ENCODE results near the gene NT5DC2.

Gene NT5DC2

DNA sequence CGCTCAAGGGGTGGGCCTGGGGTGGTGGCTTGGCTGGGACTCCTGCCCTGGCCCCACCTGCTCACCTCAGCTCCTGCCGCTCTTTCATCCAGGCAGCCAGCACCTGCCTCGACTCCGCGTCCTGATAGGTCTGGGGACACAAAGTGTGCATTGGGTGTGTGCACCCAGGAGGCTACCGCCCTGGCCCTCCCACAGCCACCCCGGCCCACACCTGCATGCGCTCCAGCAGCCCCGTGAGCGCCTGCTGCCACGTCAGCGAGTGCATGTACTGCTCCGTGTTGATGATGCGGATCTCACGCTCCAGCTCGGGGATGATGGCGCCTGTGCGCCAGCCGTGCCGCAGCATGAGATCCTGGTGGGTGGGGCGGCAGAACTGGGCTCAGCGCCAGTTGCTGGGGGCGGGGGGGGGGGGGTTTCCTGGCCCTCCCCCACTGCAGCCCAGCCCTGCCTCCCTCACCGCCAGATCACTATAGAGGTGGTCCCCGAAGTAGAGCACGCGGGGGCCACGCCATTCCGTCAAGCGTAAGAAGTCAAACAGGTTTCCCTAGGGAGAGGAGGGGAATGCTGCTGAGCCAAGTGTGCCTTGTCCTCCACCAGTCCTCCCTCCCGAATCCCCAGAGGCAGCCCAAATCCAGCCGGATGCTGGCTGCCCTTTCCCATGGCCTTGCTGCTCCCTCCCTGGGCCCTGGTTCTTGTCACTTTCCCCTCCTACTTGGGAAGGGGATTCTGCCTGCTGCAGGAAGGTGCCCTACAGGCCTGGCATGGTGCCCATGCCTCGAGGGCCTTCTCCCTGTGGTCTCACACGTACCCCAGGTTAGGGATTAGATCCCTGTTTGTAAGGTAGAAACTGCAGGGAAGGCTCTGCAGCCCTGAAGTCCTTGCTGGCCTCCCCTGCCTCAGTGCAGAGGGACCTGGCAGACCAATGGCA lies 8.6 kb downstream of the NT5DC2 start:
- no peak for DNase-seq

DNA sequence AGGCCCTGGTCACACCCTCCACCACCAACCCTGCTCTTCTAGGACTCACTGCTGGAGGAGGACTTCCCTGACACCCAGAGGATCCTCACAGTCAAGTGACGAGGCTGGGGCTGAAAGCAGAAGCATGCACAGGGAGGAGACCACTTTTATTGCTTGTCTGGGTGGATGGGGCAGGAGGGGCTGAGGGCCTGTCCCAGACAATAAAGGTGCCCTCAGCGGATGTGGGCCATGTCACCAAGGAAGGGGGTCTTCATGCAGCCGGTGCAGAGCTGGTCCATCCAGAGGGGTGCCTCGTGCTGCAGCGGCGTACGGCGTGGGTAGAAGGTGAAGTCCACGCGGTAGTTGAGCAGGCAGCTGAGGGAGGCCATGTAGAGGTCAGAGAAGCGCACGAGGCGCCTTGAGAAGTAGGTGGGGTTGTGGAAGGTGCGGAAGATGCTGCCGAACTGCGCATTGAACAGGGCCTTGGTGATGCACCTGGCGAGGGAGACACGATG lies 9.4 kb downstream of the NT5DC2 start:
- DNase-seq: no peak

DNA sequence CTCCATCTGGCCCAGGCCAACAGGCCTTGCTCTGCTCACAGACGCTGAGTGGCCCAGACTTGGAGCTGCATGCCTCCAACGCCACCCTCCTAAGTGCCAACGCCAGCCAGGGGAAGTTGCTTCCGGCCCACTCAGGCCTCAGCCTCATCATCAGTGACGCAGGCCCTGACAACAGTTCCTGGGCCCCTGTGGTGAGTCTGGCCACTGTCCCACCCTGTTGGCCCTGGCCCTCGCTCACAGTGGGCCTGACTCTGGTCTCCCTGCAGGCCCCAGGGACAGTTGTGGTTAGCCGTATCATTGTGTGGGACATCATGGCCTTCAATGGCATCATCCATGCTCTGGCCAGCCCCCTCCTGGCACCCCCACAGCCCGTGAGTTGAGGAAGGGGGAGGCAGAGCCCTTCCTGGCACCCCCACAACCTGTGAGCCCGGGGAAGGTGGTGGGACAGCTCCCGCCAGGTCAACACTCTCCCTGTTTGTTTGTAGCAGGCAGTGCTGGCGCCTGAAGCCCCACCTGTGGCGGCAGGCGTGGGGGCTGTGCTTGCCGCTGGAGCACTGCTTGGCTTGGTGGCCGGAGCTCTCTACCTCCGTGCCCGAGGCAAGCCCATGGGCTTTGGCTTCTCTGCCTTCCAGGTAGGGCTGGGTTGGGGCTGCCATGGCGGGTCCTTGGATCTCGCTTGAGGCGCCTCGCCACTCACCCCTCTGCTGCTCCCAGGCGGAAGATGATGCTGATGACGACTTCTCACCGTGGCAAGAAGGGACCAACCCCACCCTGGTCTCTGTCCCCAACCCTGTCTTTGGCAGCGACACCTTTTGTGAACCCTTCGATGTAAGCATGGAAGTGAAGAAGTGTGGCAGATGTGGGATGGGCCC lies 10.0 kb downstream of the NT5DC2 start:
- no peak for DNase-seq

DNA sequence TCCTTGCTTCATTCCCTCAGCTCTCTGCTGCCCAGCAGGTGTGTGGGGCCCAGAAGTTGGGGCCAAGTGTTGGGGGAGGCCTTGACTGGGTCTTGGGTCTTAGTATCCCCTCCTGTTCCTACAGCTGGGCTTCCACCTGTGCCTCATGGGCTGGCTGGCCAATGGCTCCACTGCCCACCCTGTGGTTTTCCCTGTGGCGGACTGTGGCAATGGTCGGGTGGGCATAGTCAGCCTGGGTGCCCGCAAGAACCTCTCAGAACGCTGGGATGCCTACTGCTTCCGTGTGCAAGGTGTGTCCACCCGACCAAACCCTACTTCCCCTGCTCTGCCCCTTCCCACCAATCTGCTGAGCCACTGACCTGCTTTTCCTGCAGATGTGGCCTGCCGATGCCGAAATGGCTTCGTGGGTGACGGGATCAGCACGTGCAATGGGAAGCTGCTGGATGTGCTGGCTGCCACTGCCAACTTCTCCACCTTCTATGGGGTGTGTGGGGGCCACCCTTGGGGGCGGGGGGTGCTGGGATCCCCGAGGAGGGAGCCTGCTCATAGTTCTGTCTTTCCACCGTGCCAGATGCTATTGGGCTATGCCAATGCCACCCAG lies 10.9 kb downstream of the NT5DC2 start:
- no peak for DNase-seq

DNA sequence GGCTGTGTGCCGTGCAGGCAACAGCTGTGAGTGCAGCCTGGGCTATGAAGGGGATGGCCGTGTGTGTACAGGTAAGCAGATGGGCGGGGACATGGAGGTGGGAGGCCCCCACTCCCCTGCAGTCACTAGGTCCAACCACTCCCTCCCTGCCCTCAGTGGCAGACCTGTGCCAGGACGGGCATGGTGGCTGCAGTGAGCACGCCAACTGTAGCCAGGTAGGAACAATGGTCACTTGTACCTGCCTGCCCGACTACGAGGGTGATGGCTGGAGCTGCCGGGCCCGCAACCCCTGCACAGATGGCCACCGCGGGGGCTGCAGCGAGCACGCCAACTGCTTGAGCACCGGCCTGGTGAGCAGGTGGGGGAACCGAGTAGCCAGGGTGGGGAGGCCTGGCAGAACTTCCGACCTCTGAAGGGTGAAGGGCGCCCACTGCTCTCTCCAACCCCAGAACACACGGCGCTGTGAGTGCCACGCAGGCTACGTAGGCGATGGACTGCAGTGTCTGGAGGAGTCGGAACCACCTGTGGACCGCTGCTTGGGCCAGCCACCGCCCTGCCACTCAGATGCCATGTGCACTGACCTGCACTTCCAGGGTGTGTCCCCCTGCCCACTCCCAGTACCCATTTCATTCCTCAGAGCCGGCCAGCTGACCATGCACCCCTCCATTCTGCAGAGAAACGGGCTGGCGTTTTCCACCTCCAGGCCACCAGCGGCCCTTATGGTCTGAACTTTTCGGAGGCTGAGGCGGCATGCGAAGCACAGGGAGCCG lies 11.6 kb downstream of the NT5DC2 start:
- no peak for DNase-seq

DNA sequence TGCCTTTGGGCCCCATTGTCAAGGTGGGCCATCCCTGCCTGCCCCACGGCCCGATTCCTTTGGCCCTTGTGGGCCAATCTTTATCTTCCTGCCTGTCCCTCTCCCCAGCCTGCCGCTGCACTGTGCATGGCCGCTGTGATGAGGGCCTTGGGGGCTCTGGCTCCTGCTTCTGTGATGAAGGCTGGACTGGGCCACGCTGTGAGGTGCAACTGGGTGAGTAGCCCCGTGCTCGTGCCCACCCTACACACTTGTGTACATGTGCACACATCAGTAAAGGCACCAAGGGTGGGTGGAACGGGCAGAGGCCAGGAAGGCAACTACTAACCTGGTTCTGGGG lies 12.2 kb downstream of the NT5DC2 start:
- DNase-seq: no peak

DNA sequence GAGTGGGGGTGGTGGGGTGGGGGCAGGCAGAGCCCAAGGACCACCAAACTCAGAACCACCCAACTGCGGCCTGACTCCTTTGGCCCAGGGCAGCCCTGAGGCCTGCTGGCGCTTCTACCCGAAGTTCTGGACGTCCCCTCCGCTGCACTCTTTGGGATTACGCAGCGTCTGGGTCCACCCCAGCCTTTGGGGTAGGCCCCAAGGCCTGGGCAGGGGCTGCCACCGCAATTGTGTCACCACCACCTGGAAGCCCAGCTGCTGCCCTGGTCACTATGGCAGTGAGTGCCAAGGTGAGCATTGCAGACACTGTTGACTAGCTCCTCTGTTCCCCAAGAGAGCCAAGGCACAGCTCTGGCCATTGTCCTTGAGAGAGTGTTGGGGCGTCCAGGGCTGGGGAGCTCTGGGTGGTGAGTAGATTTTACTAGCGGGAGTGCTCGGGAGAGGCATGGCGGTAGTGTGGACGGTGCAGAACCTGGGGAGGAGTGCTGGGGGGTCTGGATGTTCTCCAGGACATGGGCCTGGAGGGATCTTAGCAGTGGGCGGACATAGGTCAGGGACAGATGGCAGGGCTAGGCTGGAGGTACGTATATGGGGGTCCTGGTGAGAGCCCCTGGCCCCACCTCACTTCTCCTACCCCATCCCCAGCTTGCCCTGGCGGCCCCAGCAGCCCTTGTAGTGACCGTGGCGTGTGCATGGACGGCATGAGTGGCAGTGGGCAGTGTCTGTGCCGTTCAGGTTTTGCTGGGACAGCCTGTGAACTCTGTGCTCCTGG lies 12.8 kb downstream of the NT5DC2 start:
- DNase-seq: no peak

DNA sequence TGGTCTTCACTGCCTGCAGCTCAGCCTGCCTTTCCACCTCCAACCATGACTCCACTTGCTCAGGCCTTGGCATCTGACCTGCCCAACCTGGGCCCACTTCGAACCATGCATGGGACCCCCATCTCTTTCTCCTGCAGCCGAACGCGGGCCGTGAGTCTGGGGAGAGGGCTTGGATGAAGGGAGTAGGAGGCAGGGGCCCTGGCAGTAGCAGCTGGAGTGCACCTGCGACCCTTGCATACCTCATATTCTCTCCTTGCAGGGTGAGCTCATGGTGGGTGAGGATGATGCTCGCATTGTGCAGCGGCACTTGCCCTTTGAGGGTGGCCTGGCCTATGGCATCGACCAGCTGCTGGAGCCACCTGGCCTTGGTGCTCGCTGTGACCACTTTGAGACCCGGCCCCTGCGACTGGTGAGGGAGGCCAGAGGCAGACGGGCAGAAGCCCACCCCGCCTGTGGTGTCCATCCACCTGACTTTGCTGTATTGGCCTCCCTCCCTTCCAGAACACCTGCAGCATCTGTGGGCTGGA lies 13.5 kb downstream of the NT5DC2 start:
- no peak for DNase-seq

DNA sequence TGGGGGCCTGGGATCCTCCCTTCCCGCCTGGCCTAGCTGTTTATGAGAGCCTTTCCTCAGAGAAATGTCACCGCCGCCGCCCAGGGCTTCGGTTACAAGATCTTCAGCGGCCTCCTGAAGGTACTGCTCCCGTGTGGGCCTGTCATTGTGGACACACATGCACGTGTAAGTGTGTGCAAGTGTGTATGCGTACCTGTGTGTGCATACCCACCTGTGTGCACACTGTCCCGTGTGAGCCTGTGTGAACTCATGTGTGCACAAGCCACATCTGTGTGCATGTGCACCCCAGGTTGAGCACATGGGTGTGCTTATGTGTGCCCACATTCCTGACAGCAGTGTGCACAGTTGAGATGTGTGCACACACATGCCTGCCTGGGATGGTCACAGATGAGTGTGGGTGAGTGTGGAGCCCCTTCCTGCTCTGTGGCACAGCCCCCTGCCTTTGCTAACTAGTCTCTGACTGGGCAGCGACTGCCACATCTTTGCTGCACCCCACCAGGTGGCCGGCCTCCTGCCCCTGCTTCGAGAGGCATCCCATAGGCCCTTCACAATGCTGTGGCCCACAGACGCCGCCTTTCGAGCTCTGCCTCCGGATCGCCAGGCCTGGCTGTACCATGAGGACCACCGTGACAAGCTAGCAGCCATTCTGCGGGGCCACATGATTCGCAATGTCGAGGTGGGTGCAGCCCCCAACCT lies 14.1 kb downstream of the NT5DC2 start:
- no peak for DNase-seq

DNA sequence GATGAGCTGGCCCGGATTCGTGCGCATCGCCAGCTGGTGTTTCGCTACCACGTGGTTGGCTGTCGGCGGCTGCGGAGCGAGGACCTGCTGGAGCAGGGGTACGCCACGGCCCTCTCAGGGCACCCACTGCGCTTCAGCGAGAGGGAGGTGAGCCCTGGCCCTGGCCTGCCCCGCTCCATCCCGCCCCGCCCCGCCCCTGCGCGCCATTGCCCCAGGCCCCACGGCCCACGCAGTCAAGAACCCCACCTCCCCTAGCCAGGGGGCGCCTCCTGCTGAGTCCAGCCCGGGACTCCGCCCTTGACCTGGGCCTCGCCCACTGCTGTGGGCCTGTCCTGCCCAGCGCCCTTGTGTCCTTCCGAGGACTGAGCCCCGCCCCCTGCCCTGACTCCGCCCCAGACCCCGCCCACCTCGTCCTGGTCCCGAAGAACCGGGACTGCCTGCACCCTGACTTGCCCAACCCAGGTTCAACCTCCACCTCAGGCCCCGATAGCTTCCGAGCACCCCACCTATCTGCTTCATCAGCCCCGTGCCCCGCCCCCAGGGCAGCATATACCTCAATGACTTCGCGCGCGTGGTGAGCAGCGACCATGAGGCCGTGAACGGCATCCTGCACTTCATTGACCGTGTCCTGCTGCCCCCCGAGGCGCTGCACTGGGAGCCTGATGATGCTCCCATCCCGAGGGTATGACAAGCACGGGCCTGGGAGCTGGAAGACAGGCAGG lies 14.8 kb downstream of the NT5DC2 start:
- no peak for DNase-seq

DNA sequence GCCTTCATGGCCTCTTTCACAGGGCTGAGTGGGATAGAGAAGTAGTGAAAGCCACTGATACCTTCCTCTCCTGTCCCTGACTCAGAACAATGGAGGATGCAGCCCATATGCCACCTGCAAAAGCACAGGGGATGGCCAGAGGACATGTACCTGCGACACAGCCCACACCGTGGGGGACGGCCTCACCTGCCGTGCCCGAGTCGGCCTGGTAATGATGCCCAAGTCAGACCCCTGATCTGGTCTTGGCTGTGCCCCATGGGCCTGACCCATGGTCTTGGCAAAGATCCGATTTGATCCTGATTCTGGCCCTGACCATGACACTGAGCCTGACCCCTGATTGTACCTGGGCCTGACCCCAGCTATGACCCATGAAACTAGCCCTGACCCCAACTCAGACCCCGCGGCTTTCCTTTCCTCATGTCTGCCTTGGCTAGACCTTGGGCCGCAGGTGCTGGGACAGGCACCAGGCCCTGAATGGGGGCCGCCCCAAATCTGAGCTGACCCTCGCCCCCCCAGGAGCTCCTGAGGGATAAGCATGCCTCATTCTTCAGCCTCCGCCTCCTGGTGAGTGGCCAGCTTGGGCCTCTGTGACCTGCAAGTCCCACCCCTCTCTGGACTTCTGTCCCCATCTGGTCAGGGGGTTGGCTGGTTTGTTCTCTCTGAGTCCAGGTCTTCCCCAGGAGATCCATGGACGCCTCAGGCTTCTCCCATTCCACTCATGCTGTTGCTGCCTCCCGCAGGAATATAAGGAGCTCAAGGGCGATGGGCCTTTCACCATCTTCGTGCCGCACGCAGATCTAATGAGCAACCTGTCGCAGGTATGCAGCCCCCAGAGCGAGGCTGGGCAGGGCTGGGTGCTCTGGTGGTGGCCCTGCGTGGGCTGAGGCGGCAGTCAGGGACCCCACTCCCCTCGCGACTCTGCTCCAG lies 15.6 kb downstream of the NT5DC2 start:
- no peak for DNase-seq

DNA sequence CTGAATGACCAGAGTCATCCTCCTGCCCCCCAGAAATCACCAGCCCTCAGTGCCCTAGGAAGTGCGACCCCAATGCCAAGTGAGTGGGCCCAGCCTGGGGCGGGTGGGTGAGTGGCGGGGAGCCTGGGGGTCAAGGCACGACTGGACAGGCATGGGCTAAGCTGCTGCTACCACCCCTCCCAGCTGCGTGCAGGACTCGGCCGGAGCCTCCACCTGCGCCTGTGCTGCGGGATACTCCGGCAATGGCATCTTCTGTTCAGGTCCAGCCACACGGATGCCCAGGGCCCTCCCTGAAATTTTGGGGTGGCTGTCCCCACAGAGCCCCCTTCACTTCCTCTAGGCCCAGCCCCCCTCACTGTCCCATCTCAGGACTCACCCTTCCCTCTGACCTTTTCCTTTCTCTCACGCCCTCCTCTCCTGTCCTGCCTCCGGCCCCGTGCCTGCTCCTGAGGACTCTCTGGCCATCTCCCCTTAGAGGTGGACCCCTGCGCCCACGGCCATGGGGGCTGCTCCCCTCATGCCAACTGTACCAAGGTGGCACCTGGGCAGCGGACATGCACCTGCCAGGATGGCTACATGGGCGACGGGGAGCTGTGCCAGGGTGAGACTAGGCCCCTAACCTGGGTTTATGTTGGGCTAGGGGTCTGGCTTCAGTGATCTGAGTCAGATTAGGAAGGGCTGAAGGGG lies 17.0 kb downstream of the NT5DC2 start:
- no peak for DNase-seq

DNA sequence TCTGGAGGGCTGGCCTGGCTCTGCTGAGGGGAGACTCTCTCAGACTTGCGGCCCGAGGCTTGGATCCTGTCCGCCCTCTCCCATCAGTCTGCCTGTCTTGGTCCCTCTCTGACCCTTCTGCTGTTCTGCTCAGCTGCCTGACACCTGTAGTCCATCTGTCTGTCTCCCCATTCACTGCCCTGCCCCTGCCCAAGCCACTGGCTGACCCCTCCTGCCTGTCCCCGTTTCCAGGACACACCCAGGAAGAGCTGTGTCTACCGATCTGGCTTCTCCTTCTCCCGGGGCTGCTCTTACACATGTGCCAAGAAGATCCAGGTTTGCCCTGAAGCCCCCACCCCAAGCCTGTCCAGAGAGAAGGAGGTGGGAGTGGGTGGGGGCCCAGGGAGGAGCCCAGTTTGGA lies 18.5 kb downstream of the NT5DC2 start:
- DNase-seq: no peak

DNA sequence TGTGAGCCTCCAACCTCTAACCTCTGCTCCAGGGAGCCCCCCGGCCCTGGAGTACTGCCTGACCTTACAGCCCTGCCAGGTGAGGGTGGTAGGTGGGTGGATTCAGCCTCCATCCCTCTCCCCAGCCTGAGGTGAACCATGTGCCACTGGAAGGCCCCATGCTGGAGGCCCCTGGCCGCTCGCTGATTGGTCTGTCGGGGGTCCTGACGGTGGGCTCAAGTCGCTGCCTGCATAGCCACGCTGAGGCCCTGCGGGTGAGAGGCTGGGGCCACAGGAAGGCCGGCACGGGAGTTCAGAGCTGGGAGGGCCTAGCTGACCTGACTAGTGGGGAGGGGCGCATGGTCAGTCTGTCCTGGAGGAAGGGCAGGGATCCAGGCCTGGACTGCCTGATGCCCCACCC lies 19.1 kb downstream of the NT5DC2 start:
- DNase-seq: no peak

DNA sequence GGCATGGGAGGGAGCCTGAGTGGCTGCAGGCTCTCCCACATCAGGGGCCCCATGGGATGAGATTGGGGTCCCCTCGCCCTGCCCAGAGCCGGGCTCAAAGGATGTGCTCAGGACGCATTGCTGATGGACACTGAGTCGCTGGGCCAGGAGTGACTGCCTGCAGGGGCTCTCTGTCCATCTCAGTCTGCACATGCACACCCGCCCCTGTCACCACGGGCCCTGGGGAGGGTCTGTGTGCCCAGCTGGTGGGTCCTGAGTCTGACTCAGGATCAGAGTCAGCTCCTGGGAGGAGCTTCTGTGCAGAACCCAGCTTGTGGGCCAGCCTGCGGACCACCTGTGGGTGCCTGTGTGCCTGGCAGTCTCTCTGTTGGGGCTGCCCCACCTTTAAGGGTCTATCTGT lies 20.4 kb downstream of the NT5DC2 start:
- DNase-seq: no peak

DNA sequence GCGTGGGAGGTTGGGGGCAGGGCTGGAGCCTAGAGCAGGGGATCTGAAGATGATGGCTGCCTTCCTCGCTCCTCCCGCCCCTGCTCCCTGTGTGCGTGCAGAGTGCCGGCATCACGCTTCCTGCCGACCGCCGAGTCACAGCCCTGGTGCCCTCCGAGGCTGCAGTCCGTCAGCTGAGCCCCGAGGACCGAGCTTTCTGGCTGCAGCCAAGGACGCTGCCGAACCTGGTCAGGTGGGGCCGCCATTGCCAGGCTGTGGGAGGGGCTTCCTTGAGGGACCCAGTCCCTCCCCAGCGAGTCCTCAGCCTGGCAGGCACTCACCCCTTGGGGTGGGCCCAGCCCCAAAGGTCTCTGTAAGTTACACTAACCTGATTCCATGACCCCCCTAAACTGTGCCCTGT lies 20.9 kb downstream of the NT5DC2 start:
- no peak for DNase-seq

DNA sequence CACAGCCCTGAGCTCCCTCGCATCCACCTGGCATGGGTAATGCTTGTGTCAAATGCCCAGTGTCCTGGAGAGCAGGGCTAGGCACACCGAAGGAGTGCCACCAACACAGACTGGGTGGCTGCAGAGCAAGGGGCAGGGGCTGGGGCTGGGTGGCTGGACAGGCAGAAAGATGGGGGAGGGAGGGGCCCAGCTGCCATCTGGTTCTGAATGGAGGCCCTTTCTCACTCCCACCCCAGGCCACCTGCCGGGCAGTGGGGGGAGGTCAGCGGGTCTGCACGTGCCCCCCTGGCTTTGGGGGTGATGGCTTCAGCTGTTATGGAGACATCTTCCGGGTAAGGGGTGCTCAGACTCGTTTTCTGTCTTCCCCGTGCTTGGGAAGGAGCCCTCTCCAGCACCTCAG lies 21.6 kb downstream of the NT5DC2 start:
- no peak for DNase-seq

DNA sequence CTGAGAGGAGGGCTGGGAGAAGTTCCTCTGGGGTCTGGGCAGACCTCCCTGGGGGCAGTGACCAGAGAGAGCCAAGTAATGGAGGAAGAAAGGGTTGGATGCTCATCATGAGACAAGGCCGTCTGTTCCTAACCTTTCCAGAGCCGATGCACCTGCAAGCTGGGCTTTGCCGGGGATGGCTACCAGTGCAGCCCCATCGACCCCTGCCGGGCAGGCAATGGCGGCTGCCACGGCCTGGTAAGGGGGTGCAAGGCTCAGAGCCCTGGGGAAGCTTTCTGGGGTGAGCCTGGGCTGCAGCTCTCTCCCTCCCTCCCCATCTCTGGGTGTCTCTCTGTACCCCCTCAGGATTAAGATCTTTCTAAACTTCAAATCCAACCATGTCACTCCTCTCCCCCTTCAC lies 22.1 kb downstream of the NT5DC2 start:
- no peak for DNase-seq

Measured in effector CD4-positive, alpha-beta T cell (primary cell).